PC-3 (cell line): ENCODE results near the gene ACTG1.

Source experiments
- EZH2 ChIP-seq: fragments of 300-600 bp; sonication (generic); IDR thresholded peaks from one replicate; pipeline ENCODE4 v1.6.1; 2017; ENCODE audit warnings: antibody characterized with exemption, mild to moderate bottlenecking, low read length; ENCODE audit not compliant: unreplicated experiment
- EZH2phosphoT487 ChIP-seq: fragments of 300-600 bp; sonication (generic); IDR thresholded peaks from 2 replicates; pipeline ENCODE4 v1.6.1; 2018; ENCODE audit warnings: mild to moderate bottlenecking, antibody characterized with exemption, low read length, borderline replicate concordance

- TF ChIP-seq EZH2 (no peak), EZH2phosphoT487 (no peak)
Observed at GRCh38 chr17:81513372-81513752, 763 bp upstream of the ACTG1 start.
